Dendritic cell treated with granulocyte-macrophage colony-stimulating factor and Interleukin-4, amounts not matched to agents 40 ng/mL and 50 ng/mL, for 4 days (primary cell): ENCODE data around the gene CHRNA9.
"Not testable (repeated sequence)": the region's sequence is repeated elsewhere in the genome, so short reads cannot be mapped to it uniquely, and the experiment has no call there.

Source experiments
- H3K27ac Mint-ChIP-seq: one replicate; pipeline ENCODE4 v1.8.0; 2022; ENCODE audit warnings: mild to moderate bottlenecking, mixed read lengths
- H3K27me3 Mint-ChIP-seq: one replicate; pipeline ENCODE4 v1.8.0; 2022; ENCODE audit warnings: mild to moderate bottlenecking, mixed read lengths
- H3K36me3 Mint-ChIP-seq: one replicate; pipeline ENCODE4 v1.8.0; 2022; ENCODE audit warnings: low read depth, mixed read lengths
- H3K4me1 Mint-ChIP-seq: one replicate; pipeline ENCODE4 v1.8.0; 2022; ENCODE audit warnings: low read depth, mixed read lengths
- H3K4me3 Mint-ChIP-seq: one replicate; pipeline ENCODE4 v1.8.0; 2022; ENCODE audit warnings: mild to moderate bottlenecking, moderate library complexity, mixed read lengths
- H3K9me3 Mint-ChIP-seq: one replicate; pipeline ENCODE4 v1.8.0; 2022; ENCODE audit warnings: mixed read lengths
- intact Hi-C: fragments of 100-400 bp; cut with micrococcal nuclease; formaldehyde crosslinking; loops from one replicate; pipeline ENCODE4 v1.15.0; 2022

The CHRNA9 gene, protein sequence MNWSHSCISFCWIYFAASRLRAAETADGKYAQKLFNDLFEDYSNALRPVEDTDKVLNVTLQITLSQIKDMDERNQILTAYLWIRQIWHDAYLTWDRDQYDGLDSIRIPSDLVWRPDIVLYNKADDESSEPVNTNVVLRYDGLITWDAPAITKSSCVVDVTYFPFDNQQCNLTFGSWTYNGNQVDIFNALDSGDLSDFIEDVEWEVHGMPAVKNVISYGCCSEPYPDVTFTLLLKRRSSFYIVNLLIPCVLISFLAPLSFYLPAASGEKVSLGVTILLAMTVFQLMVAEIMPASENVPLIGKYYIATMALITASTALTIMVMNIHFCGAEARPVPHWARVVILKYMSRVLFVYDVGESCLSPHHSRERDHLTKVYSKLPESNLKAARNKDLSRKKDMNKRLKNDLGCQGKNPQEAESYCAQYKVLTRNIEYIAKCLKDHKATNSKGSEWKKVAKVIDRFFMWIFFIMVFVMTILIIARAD

GRCh38 chr4:40334591-40335524, at the start of gene CHRNA9:
Gene CHRNA9, plus strand, starts transcription at chr4:40335333. Its CDS starts 135 bp downstream, at chr4:40335468.
- no peaks in the 10 kb centered on the region for H3K4me1 Mint-ChIP-seq
- H3K27ac Mint-ChIP-seq = no peak within 1 kb of the TSS
- H3K27me3 Mint-ChIP-seq = peaks cover 2% of the 10 kb centered on the region

GRCh38 chr4:40285692-40286091, 49.4 kb upstream of the CHRNA9 start:
- Mint-ChIP-seq H3K36me3 (no peaks in the 10 kb centered on the region), H3K9me3 (peaks cover 9% of the 10 kb centered on the region), H3K27me3 (peaks cover 10% of the 10 kb centered on the region), H3K27ac (no peak overlapping the region), H3K4me3 (no peak overlapping the region), H3K4me1 (peaks cover 31% of the 10 kb centered on the region)
- intact Hi-C loops = no loop called here

More at GRCh38 chr4:40334591-40335524, at the start of gene CHRNA9:
- H3K4me3 Mint-ChIP-seq = no peak within 1 kb of the TSS
- intact Hi-C loops = no loop called here
- no peaks in the 10 kb centered on the region for H3K9me3 Mint-ChIP-seq
- no peaks in the 10 kb centered on the region for H3K36me3 Mint-ChIP-seq

GRCh38 chr4:40288566-40288965, 46.6 kb upstream of the CHRNA9 start:
- peaks cover 10% of the 10 kb centered on the region for H3K27me3 Mint-ChIP-seq
- peaks cover 19% of the 10 kb centered on the region for H3K9me3 Mint-ChIP-seq
- H3K27ac Mint-ChIP-seq = no peak overlapping the region
- intact Hi-C loops = no loop called here
- H3K4me3 Mint-ChIP-seq = no peak overlapping the region
- H3K4me1 Mint-ChIP-seq = peaks cover 35% of the 10 kb centered on the region
- H3K36me3 Mint-ChIP-seq = no peaks in the 10 kb centered on the region

DNA sequence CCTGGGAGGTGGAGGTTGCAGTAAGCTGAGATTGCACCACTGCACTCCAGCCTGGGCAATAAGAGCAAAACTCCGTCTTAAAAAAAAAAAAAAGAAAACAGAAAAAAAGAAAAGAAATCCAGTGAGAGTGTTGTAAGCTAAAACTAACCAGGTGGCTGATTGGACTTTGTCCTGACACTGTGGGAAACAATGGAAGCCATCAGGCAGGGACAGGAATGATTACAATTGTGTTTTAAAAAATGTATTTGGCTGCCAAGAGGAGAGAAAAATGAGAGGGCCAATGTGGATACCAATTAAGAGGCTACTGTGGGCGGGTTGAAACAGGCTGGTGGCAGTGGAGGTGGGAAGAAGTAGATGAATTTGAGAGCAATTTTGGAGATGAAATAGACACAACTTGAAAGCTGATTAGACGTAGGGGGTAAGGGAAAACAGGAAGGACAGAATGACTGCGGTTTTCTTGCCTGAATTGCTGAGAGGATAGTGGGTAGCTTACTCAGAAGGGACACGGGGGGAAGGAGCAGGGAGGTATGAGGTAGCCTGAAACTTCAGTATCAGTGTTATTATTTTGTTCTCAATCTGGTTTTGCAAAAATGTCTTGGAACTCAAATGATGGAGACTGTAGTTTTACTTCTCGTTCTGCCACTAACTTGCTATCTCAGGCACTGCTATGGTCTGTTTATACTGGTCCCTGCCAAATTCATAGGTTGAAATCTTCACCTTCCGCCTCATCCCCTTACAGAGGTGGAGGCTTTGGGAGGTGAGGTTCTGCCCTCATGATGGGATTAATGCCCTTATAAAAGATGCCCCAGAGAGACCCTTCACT, 45.6 kb upstream of the CHRNA9 start:
- Mint-ChIP-seq H3K9me3 (peaks cover 19% of the 10 kb centered on the region), H3K4me3 (no peak overlapping the region), H3K36me3 (no peaks in the 10 kb centered on the region), H3K4me1 (peaks cover 35% of the 10 kb centered on the region), H3K27ac (peak overlapping the region; percentile 9), H3K27me3 (peaks cover 10% of the 10 kb centered on the region)
- intact Hi-C loops = no loop called here

DNA sequence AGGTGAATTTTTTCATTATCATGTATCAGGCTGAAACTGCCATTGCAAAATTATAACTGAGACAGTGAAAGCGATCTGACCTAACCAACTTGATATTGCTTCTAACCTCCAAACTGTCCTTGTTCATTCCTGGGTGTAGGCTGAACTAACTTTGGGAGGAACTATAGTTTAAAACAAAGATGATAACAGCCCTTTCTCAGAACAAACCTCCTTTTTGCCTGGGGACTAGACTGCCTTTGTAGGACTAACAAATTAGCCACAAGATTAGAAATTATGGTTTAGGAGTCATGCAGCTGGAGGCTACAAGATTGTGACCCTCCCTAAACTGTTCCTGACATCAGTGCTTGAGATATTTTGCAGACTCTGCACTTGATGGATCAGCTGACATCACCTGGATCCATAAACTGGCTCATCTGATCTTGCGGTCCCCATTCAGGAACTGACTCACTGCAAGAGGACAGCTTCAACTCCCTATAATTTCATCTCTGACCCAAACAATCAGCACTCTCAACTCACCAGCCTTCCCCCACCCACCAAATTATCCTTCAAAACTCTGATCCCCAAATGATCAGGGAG, 44.4 kb upstream of the CHRNA9 start:
- intact Hi-C loops, H3K27me3 Mint-ChIP-seq, H3K36me3 Mint-ChIP-seq, H3K4me3 Mint-ChIP-seq, H3K27ac Mint-ChIP-seq: not testable (repeated sequence)
- peaks cover 35% of the 10 kb centered on the region for H3K4me1 Mint-ChIP-seq
- peaks cover 19% of the 10 kb centered on the region for H3K9me3 Mint-ChIP-seq

- intact Hi-C loops = no loop called here
- Mint-ChIP-seq H3K9me3 (peaks cover 12% of the 10 kb centered on the region), H3K4me3 (no peak overlapping the region), H3K27me3 (peaks cover 4% of the 10 kb centered on the region), H3K27ac (no peak overlapping the region), H3K36me3 (no peaks in the 10 kb centered on the region), H3K4me1 (peaks cover 41% of the 10 kb centered on the region)
Measured at GRCh38 chr4:40292313-40292759, 42.8 kb upstream of the CHRNA9 start.

GRCh38 chr4:40294339-40294738, 40.8 kb upstream of the CHRNA9 start:
- no peaks in the 10 kb centered on the region for H3K36me3 Mint-ChIP-seq
- intact Hi-C loops = no loop called here
- H3K27me3 Mint-ChIP-seq = no peaks in the 10 kb centered on the region
- no peak overlapping the region for H3K27ac Mint-ChIP-seq
- peaks cover 19% of the 10 kb centered on the region for H3K9me3 Mint-ChIP-seq
- peaks cover 38% of the 10 kb centered on the region for H3K4me1 Mint-ChIP-seq
- no peak overlapping the region for H3K4me3 Mint-ChIP-seq

GRCh38 chr4:40295030-40295429, 40.1 kb upstream of the CHRNA9 start:
- H3K27me3 Mint-ChIP-seq, H3K36me3 Mint-ChIP-seq, intact Hi-C loops, H3K4me3 Mint-ChIP-seq, H3K27ac Mint-ChIP-seq: not testable (repeated sequence)
- H3K4me1 Mint-ChIP-seq = peaks cover 31% of the 10 kb centered on the region
- H3K9me3 Mint-ChIP-seq = peaks cover 19% of the 10 kb centered on the region

- intact Hi-C loops = no loop called here
- Mint-ChIP-seq H3K4me1 (peaks cover 27% of the 10 kb centered on the region), H3K27me3 (no peaks in the 10 kb centered on the region), H3K9me3 (peaks cover 19% of the 10 kb centered on the region), H3K27ac (no peak overlapping the region), H3K36me3 (no peaks in the 10 kb centered on the region), H3K4me3 (no peak overlapping the region)
Measured at GRCh38 chr4:40295572-40295971, 39.6 kb upstream of the CHRNA9 start.

- peaks cover 6% of the 10 kb centered on the region for H3K27me3 Mint-ChIP-seq
- peaks cover 25% of the 10 kb centered on the region for H3K4me1 Mint-ChIP-seq
- intact Hi-C loops = no loop called here
- peaks cover 8% of the 10 kb centered on the region for H3K9me3 Mint-ChIP-seq
- H3K27ac Mint-ChIP-seq = no peak overlapping the region
- no peak overlapping the region for H3K4me3 Mint-ChIP-seq
- H3K36me3 Mint-ChIP-seq = no peaks in the 10 kb centered on the region
Measured at GRCh38 chr4:40299126-40299525, 36.0 kb upstream of the CHRNA9 start.

DNA sequence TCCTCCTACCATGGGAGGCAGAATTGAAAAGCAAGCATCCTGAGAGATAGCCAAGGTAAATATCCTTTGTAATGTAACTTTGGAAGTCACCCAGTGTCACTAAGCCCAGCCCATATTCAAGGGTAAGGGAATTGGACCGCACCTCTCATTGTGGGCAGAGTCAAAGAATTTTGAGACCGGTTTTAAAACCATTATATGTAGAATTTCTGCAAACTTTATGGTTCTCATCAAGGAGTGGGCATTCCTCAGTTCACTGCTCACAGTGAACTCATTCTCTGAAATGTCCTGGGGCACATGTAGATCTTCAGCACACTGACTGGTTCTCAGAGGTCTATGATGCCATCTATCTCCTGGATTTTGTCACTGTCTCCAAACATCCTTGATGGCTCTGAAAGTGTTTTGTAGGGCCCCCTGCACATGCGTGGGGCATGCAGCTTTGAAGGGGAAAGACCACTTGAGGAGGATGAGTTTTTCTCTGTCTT, 35.3 kb upstream of the CHRNA9 start:
- H3K27ac Mint-ChIP-seq = no peak overlapping the region
- H3K36me3 Mint-ChIP-seq = no peaks in the 10 kb centered on the region
- H3K4me3 Mint-ChIP-seq = no peak overlapping the region
- peaks cover 8% of the 10 kb centered on the region for H3K9me3 Mint-ChIP-seq
- H3K27me3 Mint-ChIP-seq = peaks cover 8% of the 10 kb centered on the region
- intact Hi-C loops = no loop called here
- H3K4me1 Mint-ChIP-seq = peaks cover 27% of the 10 kb centered on the region

DNA sequence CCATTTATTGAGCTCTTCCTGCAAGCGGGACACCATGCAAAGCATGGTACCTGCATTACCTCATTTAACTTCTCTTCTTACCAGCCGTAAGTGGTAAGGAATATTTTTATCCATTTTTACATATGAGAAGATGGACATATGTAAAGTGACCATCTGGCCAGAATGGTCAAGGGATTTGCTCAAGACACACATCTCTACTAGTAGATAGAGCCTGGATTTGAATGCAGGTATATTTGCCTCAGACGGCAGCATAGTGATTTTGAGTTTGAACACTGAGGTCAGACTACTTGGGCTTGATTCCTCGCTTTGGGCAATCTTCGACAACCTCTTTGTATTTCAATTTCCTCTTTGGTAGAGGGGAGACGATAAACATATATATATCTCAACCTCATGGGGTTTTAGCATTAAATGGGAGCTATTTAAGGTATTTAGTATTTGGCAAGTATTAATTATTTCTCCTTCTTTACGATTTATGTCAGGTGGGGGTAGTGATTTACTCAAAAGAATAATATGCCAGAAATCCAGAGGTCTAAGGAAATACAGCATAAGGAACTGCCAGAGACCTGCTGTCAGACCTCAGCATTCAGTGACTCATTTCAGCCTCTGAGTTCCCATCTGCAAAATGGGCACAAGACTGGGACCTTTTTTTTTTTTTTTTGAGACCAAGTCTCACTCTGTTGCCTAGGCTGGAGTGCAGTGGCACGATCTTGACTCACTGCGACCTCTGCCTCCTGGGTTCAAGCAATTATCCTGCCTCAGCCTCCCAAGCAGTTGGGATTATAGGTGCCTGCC, 34.6 kb upstream of the CHRNA9 start:
- Mint-ChIP-seq H3K27ac (no peak overlapping the region), H3K36me3 (no peaks in the 10 kb centered on the region), H3K4me3 (no peak overlapping the region)

More for the DNA sequence above, 34.6 kb upstream of the CHRNA9 start:
- H3K27me3 Mint-ChIP-seq = peaks cover 9% of the 10 kb centered on the region
- intact Hi-C loops = no loop called here
- peaks cover 34% of the 10 kb centered on the region for H3K4me1 Mint-ChIP-seq
- H3K9me3 Mint-ChIP-seq = peaks cover 8% of the 10 kb centered on the region
